PC-9 (cell line): ENCODE results near the gene MCM9. TPM values are rescaled to one million over a fixed set of nuclear protein-coding genes. Genes with fewer than 3 reads are reported as not detected.

Experiments
- BruUV-seq: library from RNA; stranded (reverse); fragments of 400-500 nt; replicated peaks from 2 replicates; lab custom pipeline; 2021; lab: Mats Ljungman, UMichigan
- CTCF ChIA-PET: fragments of 300-600 bp; sonication (Branson Sonifier 250); formaldehyde crosslinking; loops from one replicate; lab custom pipeline; 2022; ENCODE audit warnings: antibody characterized with exemption; lab: Charles Lee
- POLR2A ChIA-PET: fragments of 300-600 bp; sonication (Branson Sonifier 250); formaldehyde crosslinking; loops from one replicate; lab custom pipeline; 2022; ENCODE audit warnings: antibody characterized with exemption; ENCODE audit not compliant: unreplicated experiment; lab: Charles Lee
- DNase-seq, 2 experiments: peaks; one replicate each; pipeline versions ENCODE4 v3.0.0 to v3.0.0-alpha.2; 2015 to 2022; ENCODE audit warnings: mixed read lengths in 1 of 2
- H2AFZ ChIP-seq: fragments of 200-600 bp; sonication (generic); 2 replicates; pipeline ENCODE4 v1.8.1; 2017; ENCODE audit warnings: antibody characterized with exemption
- H3F3A ChIP-seq: fragments of 200-600 bp; sonication (generic); 2 replicates; pipeline ENCODE4 v1.8.1; 2017; ENCODE audit warnings: antibody characterized with exemption, mild to moderate bottlenecking, low read depth; ENCODE audit not compliant: insufficient read depth
- H3K27ac ChIP-seq: fragments of 200-600 bp; sonication (generic); 2 replicates; pipeline ENCODE4 v1.6.1; 2016; ENCODE audit warnings: mixed run types
- H3K27me3 ChIP-seq: fragments of 200-600 bp; sonication (generic); 2 replicates; pipeline ENCODE4 v1.6.1; 2016; ENCODE audit warnings: low read depth, mixed run types; ENCODE audit not compliant: insufficient read depth
- H3K36me3 ChIP-seq: fragments of 200-600 bp; sonication (generic); 2 replicates; pipeline ENCODE4 v1.6.1; 2016; ENCODE audit warnings: low read depth, mixed run types
- H3K4me1 ChIP-seq: fragments of 200-600 bp; sonication (generic); replicated peaks from 2 replicates; pipeline ENCODE4 v1.6.1; 2016; ENCODE audit warnings: mixed run types; ENCODE audit not compliant: insufficient read depth
- H3K4me2 ChIP-seq: fragments of 200-600 bp; sonication (generic); 2 replicates; pipeline ENCODE4 v1.6.1; 2017; ENCODE audit warnings: mixed run types
- H3K4me3 ChIP-seq: fragments of 200-600 bp; sonication (generic); 2 replicates; pipeline ENCODE4 v1.6.1; 2016; ENCODE audit warnings: mixed run types
- H3K79me2 ChIP-seq: fragments of 200-600 bp; sonication (generic); 2 replicates; pipeline ENCODE4 v1.6.1; 2017; ENCODE audit warnings: low read depth, mixed run types
- H3K9me2 ChIP-seq: fragments of 200-600 bp; sonication (generic); 2 replicates; pipeline ENCODE4 v1.8.1; 2017; ENCODE audit warnings: mild to moderate bottlenecking; ENCODE audit not compliant: insufficient read depth
- H3K9me3 ChIP-seq: fragments of 200-600 bp; sonication (generic); 2 replicates; pipeline ENCODE4 v1.8.1; 2016; ENCODE audit warnings: low read depth; ENCODE audit not compliant: insufficient read depth
- H4K20me1 ChIP-seq: fragments of 200-600 bp; sonication (generic); 2 replicates; pipeline ENCODE4 v1.8.1; 2017; ENCODE audit not compliant: insufficient read depth
- EZH2 ChIP-seq: fragments of 200-600 bp; sonication (generic); IDR thresholded peaks from 2 replicates; pipeline ENCODE4 v1.8.0; 2017; ENCODE audit warnings: antibody characterized with exemption, low read depth
- intact Hi-C: fragments of 100-400 bp; cut with micrococcal nuclease; formaldehyde crosslinking; loops from one replicate; pipeline ENCODE4 v1.10.0; 2022; ENCODE audit not compliant: unreplicated experiment
- total RNA-seq: library from RNA; stranded (reverse); gene quantifications from 2 replicates; pipeline ENCODE4 v1.2.3, GENCODE V29; 2021
- TF ChIP-seq, protein P1 (sequence below): fragments of 200-600 bp; sonication (generic); conservative IDR thresholded peaks from 2 replicates; pipeline ENCODE4 v1.6.1; 2017; ENCODE audit warnings: mixed run types, antibody characterized with exemption, mild to moderate bottlenecking, moderate library complexity

Gene MCM9
- total RNA-seq, 1 experiment from 2014 or later = 18.1 TPM

GRCh38 chr6:118770835-118771234 is 164.1 kb downstream of the MCM9 start:
- DNase-seq = no peak
- Histone ChIP-seq H3K4me3 (no peak overlapping the region), H3K79me2 (no peaks in the 10 kb centered on the region), H3K4me1 (peaks cover 35% of the 10 kb centered on the region), H3K9me2 (no peaks in the 10 kb centered on the region), H4K20me1 (no peaks in the 10 kb centered on the region), H3K9me3 (no peaks in the 10 kb centered on the region), H3K4me2 (no peak overlapping the region), H3K27ac (no peak overlapping the region), H2AFZ (no peak overlapping the region), H3F3A (peaks cover 13% of the 10 kb centered on the region), H3K36me3 (no peaks in the 10 kb centered on the region), H3K27me3 (no peaks in the 10 kb centered on the region)
- no TSS peak for BruUV-seq
- ChIA-PET POLR2A (no interaction called here), CTCF (no interaction called here)
- TF ChIP-seq, protein P1, sequence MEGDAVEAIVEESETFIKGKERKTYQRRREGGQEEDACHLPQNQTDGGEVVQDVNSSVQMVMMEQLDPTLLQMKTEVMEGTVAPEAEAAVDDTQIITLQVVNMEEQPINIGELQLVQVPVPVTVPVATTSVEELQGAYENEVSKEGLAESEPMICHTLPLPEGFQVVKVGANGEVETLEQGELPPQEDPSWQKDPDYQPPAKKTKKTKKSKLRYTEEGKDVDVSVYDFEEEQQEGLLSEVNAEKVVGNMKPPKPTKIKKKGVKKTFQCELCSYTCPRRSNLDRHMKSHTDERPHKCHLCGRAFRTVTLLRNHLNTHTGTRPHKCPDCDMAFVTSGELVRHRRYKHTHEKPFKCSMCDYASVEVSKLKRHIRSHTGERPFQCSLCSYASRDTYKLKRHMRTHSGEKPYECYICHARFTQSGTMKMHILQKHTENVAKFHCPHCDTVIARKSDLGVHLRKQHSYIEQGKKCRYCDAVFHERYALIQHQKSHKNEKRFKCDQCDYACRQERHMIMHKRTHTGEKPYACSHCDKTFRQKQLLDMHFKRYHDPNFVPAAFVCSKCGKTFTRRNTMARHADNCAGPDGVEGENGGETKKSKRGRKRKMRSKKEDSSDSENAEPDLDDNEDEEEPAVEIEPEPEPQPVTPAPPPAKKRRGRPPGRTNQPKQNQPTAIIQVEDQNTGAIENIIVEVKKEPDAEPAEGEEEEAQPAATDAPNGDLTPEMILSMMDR = no peak
- TF ChIP-seq EZH2 = no peak
- intact Hi-C loops = no loop called here

GRCh38 chr6:118770112-118770788 is 164.7 kb downstream of the MCM9 start:
- H3K27ac ChIP-seq = no peak overlapping the region
- BruUV-seq = no TSS peak
- H4K20me1 ChIP-seq = no peaks in the 10 kb centered on the region
- intact Hi-C loops = no loop called here
- no peaks in the 10 kb centered on the region for H3K27me3 ChIP-seq
- ChIA-PET POLR2A (no interaction called here), CTCF (no interaction called here)
- no peak for TF ChIP-seq EZH2
- peaks cover 13% of the 10 kb centered on the region for H3F3A ChIP-seq
- no peak overlapping the region for H3K4me3 ChIP-seq
- H2AFZ ChIP-seq = no peak overlapping the region
- H3K4me1 ChIP-seq = peaks cover 35% of the 10 kb centered on the region
- no peak overlapping the region for H3K4me2 ChIP-seq
- H3K9me3 ChIP-seq = no peaks in the 10 kb centered on the region
- peak in 1 of 2 experiments; percentile 64 for DNase-seq
- no peaks in the 10 kb centered on the region for H3K36me3 ChIP-seq
- no peaks in the 10 kb centered on the region for H3K9me2 ChIP-seq
- no peaks in the 10 kb centered on the region for H3K79me2 ChIP-seq

DNA sequence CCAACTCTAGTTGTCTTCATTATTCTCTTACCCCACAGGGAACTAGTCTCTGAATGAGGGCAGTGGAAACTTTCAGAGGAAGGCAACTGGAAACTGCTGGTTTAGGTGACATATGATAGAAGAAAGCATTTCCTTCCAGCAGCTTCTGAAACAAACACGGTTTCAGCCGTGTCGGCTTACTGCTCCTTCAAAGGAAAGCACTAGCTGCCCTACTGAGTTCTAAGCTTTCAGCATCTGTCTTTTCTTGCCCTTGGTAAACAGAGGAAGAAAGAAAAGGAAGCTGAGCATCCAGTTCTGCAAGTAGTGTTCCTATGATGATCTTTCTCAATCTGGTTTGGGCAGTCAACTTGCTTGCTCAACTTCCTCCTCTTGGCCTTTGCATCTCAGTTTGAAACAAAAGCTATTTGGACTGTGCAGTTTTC is 166.0 kb downstream of the MCM9 start:
- no peaks in the 10 kb centered on the region for H3K9me2 ChIP-seq
- intact Hi-C loops = no loop called here
- H4K20me1 ChIP-seq = no peaks in the 10 kb centered on the region
- no peaks in the 10 kb centered on the region for H3K9me3 ChIP-seq
- H2AFZ ChIP-seq = no peak overlapping the region
- DNase-seq = peak in 1 of 2 experiments; percentile 93
- no peaks in the 10 kb centered on the region for H3K36me3 ChIP-seq
- peaks cover 35% of the 10 kb centered on the region for H3K4me1 ChIP-seq
- POLR2A ChIA-PET = no interaction called here
- no peak overlapping the region for H3K4me3 ChIP-seq
- CTCF ChIA-PET = interaction anchor here (0.6 kb wide), 1 partner anchor 73 kb away, joined by 5 read pairs; no protein-coding TSS in a partner anchor
- BruUV-seq = no TSS peak
- H3K4me2 ChIP-seq = peak overlapping the region; percentile 27
- no peaks in the 10 kb centered on the region for H3K79me2 ChIP-seq
- H3K27ac ChIP-seq = no peak overlapping the region
- no peaks in the 10 kb centered on the region for H3K27me3 ChIP-seq
- TF ChIP-seq, protein P1 = no peak
- peaks cover 13% of the 10 kb centered on the region for H3F3A ChIP-seq
